HG03175 (cell line): ENCODE measurements around the gene UTF1.
"Not testable (repeated sequence)": the region's sequence is repeated elsewhere in the genome, so short reads cannot be mapped to it uniquely, and the experiment has no call there.

Experiments
- ATAC-seq: cut with Tn5 transposase; IDR thresholded peaks from one replicate; pipeline ENCODE4 v1.9.1; 2021; ENCODE audit warnings: mild to moderate bottlenecking, moderate library complexity; ENCODE audit not compliant: unreplicated experiment

UTF1 gene

DNA sequence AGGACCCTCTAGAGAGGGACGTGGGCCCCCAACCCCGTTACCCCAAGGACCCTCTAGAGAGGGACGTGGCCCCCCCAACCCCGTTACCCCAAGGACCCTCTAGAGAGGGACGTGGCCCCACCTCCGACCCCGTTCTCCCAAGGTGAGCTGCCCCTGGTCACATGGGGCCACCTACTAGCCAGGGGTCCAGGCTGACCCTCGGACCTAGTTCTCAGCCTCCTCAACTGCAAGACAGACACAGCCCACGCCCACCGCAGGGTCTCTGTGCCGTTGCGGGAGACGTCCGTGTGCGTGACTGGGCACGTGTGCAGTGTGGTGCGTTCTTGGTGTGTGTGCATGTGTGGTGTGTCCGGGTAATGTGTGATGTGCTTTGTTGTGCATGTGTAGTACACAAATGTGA lies 21.6 kb upstream of the UTF1 start:
- no peak for ATAC-seq

DNA sequence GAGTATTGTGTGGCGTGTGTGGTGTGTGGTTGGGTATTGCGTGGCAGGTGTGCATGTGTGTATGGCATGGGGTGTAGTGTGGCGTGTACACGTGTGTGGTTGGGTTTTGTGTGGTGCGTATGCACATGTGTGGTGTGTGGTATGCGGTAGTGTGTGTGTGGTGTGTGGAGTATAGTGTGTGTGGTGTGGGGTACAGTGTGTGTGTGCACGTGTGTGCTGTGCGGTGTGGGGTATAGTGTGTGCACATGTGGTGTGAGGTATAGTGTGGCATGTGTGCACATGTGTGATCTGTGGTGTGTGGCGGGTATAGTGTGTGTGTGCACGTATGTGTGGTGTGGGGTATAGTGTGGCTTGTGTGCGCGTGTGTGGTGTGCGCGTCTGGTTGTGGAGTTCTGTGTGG lies 20.9 kb upstream of the UTF1 start:
- no peak for ATAC-seq

DNA sequence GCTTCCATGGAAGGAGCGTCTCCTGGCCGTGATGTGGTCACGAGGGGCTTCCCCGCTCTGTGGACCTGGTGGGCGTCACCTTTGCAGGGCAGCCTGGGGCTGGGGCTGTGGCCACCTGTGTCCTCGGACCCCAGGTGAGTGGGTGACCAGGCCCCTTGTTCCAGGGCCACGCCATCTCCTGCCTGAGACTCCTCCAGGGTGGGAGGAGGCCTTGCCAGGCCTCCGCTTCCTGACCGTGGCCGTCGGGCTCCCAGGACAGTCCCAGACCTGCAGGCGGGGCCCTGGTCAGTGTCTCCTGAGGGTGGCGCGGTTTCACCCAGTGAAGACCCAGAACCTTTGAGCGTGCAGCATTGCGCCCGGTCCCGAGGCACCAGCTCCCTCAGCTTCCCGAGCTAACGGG lies 20.4 kb upstream of the UTF1 start:
- ATAC-seq = no peak

DNA sequence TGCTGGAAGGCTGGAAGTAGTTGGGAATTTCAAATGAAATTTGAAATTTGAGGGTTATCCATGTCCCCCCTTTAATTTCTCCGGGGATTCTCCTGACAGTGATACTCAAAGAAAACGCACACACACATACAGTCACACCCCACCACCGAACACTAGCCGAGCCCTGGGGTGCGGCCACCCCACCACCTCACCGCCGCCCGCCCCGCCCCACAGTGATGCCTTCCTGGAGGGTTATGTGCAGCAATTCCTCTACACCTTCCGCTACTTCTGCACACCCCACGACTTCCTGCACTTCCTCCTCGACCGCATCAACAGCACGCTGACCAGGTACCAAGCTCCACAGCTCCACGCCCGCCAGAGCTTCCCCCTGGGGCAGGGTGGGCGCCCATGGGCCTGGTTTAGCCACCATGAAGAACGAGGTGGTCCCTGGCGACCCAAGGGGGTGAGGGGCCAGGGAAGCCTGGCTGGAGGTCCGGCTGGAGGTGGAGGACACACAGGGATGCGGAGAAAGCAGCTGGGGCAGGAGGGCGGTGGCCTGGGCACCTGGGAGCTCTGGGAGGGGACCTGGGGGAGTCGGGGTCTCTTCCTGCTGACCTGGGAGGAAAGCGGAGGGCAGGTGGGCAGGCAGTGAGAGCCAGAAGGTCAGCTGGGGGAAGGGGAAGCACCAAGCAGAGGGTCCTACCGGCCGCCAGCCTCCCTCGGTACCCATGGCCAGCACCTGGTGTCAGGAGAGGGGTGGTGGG lies 19.4 kb upstream of the UTF1 start:
- ATAC-seq = no peak

DNA sequence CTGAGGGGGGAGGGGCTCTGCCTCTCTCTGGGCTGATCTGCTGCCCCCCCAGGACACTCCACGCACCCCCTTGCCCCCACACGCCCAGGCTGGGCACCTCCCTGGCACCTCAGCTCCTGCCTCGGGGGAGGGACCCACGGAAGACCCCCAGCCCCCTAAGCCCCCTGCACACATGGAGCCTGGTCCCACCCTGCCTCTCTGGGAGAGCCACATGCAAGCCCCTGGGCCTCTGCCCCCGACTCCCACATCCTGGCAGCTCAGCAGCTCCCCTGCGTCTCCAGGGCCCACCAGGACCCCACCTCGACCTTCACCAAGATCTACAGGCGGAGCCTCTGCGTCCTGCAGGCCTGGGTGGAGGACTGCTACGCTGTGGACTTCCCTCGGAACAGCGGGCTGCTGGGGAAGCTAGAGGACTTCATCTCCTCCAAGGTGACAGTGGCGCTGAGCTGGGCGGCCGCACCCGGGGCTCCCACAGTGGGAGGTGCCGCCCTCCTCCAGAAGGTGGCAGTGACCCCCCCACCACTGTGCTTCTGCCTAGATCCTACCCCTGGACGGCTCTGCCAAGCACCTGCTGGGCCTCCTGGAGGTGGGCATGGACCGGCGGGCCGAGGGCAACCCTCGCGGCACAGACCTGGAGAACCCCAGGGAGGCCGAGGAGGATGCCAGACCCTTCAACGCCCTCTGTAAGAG lies 18.7 kb upstream of the UTF1 start:
- no peak for ATAC-seq

DNA sequence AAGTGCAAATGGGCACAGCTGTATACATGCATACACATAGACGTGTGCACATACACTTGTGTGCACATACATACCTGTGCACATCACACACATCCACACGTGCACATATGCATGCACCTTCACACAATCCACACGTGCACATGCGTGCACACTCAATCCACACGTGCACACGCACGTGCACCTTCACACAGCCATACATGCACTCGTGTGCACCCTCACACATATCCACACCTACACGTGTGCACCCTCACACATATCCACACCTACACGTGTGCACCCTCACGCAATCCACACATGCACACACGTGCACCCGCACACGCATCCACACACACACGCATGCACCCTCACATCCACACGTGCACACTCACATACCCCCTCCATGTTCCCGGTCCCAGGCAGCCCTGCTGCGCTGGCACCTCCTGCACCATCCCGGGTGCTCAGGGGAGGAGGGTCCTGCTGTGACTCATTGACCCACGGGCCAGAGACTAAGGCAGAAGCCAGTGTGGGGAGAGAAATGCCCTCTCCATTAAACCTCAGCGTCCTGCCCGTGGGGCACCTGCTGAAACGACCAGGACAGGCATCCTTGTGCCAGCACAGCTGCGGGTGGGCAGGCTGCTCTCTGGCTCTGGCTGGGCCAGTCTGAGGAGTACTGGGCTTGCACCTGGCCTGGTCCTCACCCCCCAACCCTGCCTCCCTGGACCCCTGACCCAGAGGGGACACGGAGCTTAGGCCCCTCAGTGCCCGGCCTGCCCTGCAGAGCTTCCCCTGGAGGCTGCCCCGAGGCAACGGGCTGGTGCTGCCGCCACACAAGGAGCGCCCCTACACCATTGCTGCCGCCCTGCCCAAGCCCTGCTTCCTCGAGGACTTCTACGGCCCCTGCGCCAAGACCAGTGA lies 17.8 kb upstream of the UTF1 start:
- ATAC-seq = no peak

DNA sequence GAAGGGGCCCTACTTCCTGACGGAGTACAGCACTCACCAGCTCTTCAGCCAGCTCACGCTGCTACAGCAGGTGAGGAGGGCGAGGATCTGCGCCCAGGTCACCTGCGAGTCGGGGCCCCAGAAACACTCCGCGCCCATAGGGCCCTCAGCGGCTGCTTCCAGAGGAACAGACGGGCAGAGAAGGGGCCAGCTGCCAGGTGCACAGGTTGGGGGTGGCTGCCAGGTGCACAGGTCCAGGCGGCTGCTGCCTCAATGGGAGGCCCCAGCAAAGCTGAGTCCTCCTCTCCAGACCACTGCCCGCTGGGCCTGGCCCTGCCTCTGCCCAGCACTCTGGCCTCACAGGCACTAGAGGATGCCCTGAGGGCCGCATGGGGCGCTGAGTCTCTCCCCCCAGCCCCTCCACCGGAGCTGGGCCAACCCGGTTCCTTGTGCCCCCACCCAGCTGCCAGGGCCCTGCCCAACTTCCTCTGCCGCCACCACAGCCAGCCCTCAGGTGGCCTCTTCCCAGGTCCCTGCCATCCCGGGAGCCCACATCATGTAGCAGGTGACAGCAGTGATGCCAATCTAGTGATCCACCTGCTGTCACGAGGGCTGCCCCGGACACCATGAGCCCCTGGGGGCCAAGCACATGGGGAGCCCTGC lies 17.0 kb upstream of the UTF1 start:
- ATAC-seq = no peak

DNA sequence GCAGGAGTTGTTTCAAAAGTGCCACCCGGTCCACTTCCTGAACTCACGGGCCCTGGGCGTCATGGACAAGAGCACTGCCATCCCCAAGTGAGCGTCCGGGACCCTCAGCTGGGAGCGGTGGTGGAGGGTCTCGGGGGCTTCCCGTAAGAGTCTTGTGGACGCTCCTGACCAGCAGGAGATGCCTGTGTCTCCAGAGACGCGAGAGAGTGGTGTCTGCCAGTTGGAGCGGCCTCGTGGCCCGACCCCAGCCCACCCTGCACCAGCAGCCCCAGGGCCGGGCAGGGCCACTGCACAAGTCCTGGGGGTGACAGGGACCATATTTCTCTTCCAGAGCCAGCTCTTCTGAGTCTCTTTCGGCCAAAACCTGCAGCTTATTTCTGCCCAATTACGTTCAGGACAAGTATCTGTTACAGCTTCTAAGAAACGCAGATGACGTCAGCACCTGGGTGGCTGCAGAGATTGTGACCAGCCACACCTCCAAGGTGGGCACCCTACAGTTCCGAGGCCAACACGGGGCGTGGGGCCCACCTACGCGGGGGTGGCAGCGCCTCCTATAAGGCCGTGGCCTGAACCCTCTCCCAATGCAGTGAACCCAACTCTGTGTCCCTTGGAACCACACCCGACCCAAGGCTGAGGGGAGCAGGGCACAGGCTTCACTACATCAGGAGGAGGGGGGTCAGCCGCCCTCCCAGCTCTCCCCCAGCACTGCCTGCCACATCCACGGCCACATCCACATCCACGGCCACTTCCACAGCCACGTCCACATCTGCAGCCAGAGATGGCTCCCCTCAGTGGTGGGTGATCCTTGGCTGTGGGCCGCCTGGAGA lies 16.2 kb upstream of the UTF1 start:
- ATAC-seq = no peak

DNA sequence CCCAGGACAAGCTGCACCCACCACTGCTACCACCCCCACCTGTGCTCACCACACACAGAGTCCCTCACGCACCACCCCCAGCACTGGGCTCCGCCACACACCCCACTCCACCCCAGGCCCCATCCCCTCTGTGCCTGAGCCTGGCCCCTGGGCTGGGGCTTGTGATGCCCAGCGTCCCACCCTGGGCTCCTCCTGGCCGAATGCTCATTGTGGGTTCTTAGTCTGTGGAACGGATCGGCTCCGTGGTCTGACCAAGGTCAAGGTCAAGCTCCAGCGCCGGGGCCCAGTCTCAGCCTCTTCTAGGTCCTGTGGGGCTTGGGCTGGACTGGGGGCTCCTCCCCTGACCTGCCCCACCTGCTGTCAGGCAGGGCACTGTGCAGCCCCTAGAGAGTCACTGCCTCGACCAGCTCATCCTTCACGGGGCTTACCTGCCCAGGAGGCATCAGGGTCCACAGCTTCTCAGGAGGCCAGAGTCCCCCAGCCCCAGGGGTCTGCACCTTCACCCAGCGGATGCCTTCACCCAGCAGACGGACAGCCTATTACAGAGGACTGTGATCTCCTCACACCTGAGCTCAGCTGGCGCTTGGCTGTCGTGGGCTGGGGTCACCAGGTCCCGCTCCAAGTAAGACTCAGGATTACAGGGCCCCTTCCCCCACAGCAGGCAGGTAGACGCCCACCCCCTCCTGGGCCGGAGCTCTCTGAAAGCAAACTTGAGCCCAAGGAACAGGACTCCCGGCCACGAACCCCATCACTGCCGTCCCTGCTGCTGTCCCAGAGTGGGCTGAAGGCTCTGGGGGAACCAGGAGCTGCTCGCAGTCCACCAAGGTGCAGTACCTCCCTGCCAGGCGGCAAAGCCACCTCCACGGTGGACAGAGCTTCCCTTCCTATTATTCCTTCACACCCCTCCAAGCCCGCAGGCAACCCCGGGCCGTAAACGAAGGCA lies 15.3 kb upstream of the UTF1 start:
- no peak for ATAC-seq

DNA sequence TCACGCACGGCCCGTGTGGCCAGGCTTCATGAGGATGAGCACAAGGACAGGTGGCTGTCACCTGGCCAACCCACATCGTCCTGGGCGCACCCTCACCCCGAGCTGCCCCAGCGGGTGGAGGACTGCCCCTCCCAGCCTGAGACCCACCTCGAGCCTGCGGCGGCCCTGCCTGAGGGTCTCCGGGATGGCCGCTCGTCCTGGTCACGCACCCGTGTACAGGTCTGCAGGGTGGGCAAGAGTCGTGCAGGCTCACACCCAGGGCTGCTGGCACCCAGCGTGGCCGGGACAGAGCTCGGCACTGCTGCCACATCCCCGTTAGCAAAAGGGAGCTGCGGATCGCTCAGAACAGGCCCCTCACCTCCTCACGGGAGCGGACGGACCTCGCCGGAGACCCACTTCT lies 14.4 kb upstream of the UTF1 start:
- ATAC-seq = no peak

DNA sequence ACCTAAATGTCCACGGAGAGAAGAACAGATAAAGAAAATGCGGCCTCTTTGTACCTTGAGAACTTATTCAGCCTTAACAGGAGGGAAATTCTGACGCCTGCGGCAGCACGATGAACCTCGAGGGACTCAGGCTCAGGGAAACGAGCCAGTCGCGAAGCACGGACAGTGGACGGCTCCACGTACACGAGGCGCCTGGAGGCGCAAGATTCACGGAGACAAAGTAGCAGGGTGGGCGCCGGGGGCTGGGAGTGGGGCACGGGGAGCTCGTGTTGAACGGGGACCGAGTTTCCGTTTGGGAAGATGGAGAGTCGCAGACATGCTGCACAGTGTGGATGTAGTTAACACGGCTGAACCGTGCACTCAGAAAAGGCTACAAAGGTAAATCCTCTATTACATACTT lies 13.2 kb upstream of the UTF1 start:
- no peak for ATAC-seq

DNA sequence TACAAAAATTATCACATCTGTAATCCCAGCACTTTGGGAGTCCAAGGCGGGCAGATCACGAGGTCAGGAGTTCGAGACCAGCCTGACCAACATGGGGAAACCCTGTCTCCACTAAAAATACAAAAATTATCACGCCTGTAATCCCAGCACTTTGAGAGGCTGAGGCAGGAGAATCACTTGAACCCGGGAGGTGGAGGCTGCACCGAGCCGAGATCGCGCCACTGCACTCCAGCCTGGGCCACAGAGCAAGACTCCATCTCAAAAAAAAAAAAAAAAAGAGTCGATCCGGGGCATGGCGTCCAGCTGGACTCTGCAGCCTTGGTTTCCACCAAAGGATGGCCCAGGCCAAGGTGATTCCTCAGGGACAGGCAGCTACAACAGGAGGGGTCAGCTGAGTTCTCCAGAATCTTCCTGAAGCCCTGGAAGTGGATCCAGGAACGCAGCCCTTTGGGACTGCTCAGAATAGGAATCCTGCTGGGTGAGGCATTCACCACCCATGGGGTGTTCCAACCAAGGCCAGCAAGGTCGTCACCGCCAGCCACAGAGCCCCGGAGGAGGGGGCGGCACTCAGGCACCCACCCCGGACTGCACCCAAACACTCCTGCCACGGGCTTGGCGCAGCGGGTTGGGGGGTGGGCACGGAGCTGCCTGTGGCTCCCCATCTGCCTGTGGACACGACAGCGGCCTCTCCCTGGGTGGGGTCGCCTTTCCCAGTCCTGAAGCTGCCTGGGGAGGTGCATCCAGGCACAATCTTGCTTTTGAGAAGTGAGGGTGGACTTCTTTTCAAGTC lies 12.0 kb upstream of the UTF1 start:
- no peak for ATAC-seq

DNA sequence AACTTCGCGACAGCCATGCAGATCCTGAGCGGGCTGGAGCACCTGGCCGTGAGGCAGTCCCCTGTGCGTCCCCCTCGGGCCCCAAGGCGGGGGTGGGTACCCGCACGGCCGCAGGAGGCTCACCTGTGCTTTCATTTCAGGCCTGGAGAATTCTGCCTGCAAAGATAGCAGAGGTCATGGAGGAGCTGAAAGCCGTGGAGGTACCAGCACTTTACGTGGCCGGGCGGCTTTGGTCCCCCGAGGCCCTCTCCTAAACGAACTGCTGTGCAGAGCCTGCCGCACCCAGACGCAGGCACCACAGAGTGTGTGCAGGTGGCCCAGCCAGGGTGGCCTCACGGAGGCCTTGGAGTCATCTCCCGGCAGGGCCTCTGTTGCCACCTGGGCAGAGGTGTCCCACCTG lies 11.1 kb upstream of the UTF1 start:
- ATAC-seq = no peak

DNA sequence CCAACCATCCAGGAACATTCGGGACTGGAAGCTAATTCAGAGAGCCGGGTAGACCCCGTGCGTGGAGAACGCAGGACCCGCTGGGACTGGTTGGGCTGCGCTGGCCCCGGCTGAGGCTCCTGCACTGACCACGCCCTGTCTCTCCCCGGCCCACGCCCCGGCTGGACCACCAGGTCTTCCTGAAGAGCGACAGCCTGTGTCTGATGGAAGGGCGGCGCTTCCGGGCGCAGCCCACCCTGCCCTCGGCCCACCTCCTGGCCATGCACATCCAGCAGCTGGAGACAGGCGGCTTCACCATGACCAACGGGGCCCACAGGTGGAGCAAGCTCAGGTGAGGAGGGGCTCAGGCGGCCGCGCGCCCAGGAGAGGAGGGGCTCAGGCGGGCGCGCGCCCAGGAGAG lies 10.2 kb upstream of the UTF1 start:
- no peak for ATAC-seq

DNA sequence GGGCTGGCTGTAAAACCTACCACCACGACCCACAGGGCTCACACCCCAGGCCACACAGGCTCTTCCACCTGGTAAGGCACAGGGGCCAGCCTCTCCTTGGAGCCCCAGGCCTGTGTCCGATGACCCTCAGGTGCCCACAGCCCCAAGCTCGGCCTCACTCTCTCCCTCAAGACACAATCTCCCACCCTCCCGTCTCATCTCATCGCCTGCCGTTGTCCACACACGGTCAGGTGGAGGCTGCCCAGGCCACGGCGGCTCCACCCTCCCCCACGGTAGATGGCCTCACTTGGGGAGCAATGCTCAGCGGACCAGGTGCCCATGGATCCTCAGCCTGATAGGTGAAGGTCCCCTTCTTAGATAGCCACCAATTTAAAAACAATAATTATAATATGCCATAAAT lies 8.7 kb upstream of the UTF1 start:
- no peak for ATAC-seq

DNA sequence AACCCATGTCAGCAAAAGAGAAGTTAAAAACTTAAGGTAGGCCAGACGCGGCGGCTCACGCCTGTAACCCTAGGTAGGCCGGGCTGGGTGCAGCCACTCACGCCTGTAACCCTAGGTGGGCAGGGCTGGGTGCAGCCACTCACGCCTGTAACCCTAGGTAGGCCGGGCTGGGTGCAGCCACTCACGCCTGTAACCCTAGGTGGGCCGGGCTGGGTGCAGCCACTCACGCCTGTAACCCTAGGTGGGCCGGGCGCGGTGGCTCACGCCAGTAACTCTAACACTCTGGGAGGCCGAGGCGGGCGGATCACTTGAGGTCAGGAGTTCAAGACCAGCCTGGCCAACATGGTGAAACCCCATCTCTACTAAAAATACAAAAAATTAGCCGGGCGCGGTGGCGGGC lies 8.3 kb upstream of the UTF1 start:
- not testable (repeated sequence) for ATAC-seq

DNA sequence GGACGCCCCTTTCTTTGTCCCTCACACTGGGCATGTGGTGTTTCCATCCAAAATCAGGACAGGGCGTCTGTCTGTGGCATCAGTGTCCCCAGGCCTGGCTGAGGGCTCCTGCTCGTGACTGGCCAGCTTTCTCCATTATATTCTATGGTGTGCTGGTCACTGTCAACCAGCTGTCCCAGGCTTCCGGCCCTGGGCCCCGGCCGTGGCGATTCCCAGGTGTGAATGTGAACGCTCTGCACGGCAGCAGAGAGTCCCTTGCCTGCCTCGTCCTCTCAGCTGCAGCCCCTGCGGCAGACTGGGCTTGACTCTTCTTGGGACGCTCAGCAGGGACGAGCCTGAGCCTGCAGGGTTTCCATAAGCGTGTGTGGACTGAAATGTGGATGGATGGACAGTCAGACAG lies 5.9 kb upstream of the UTF1 start:
- ATAC-seq = no peak

DNA sequence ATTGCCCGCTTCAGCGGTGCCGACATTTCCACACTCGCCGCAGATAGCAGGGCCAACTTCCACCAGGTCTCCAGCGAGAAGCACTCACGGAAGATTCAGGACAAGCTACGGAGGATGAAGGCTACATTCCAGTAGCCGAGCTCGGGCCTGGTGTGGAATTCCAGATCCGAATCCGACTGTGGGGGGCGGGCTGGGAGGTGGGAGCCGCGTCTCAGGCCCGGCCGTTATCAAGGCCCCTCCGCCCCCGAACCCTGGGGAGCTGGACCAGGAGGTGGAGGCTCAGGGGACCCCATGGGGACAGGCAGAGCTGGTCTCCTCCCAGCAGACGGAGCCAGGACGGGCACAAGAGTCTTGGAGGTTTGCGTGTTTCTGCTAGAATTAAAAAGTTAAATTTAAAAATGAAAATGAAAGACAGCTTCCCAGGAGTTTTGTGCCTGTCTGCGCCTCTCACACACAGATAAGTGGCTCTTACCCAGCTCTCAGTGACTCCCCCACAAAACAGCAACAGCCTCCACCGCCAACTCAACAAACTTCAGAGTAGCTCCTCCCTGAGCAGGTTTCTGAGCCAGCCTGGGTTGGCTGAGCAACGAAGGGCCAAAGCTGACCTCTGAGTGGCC lies 5.2 kb upstream of the UTF1 start:
- ATAC-seq = no peak
